NCI-H2227 treated with DMSO at 0.1 percent for 48 hours (cell line): Measurements from ENCODE around the gene PIGK.

ENCODE experiments used
- DNase-seq: peaks from one replicate; lab custom pipeline; 2025; lab: John Stamatoyannopoulos, UW

The PIGK gene

DNA sequence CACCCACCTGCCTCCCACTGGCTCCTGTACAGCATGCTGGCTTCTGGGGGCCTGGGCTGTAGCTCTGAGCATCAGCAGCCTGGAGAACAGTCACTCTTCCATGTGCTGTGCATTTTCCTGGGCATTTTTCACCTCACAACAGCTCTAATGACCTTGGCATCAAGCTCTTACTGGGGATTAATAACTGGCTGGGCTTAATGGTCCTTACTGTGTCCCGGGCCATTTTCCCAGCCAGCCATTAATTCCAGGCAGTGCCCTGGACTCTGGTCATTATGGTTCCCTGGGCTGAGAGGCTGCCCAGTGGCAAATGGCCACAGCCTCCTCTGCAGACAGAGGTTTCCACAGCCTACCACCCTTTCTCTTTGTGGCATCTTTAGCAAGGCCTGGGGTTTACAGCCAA, 180.1 kb downstream of the PIGK start:
- DNase-seq, result no peak
